GM12878 (cell line): ENCODE results near the gene KLHL3.

ENCODE experiments used
- CEBPB ChIP-seq, 2 experiments: fragments of 150-350 bp in 1 of 2; IDR thresholded peaks; 2 replicates each; pipeline ENCODE4 v1.6.1; 2012 to 2014; ENCODE audit warnings: low read depth in 2 of 2, low read length in 2 of 2, borderline replicate concordance in 1 of 2, inconsistent platforms in 1 of 2
- CTCF ChIP-seq, 3 experiments: IDR thresholded peaks in 2 of 3; conservative IDR thresholded peaks in 1 of 3; 2 replicates each; pipeline ENCODE4 v1.5.1; 2011; ENCODE audit warnings: low read depth in 3 of 3, low read length in 3 of 3, mild to moderate bottlenecking in 3 of 3, control low read depth in 2 of 3, moderate library complexity in 2 of 3, inconsistent platforms in 1 of 3, mixed read lengths in 1 of 3; ENCODE audit not compliant: control insufficient read depth in 2 of 3, insufficient read depth in 1 of 3; ENCODE audit errors: extremely low read depth in 1 of 3
- ETV6 ChIP-seq, 2 experiments: fragments of 450-650 bp in 1 of 2; IDR thresholded peaks in 1 of 2; conservative IDR thresholded peaks in 1 of 2; 2 replicates each; pipeline ENCODE4 v1.6.1; 2014; ENCODE audit warnings: antibody characterized with exemption in 1 of 2, borderline replicate concordance in 1 of 2, low read depth in 1 of 2, mild to moderate bottlenecking in 1 of 2, moderate library complexity in 1 of 2
- MAX ChIP-seq: IDR thresholded peaks from 2 replicates; pipeline ENCODE4 v1.6.1; 2012; ENCODE audit warnings: low read depth, low read length, improper control_type of control experiment
- NFYB ChIP-seq: IDR thresholded peaks from 2 replicates; pipeline ENCODE4 v1.6.1; 2011; ENCODE audit warnings: low read depth, mild to moderate bottlenecking, low read length, improper control_type of control experiment, moderate library complexity; ENCODE audit not compliant: insufficient read depth
- NR2C2 ChIP-seq: IDR thresholded peaks from 2 replicates; pipeline ENCODE4 v1.6.1; 2011; ENCODE audit warnings: borderline replicate concordance, low read depth; ENCODE audit not compliant: control insufficient read depth, insufficient read length
- NRF1 ChIP-seq: conservative IDR thresholded peaks from 2 replicates; pipeline ENCODE4 v1.6.1; 2011; ENCODE audit warnings: mild to moderate bottlenecking, low read depth, low read length, improper control_type of control experiment
- POLR2A ChIP-seq: IDR thresholded peaks from 2 replicates; pipeline ENCODE4 v1.6.1; 2011; ENCODE audit warnings: low read depth, mild to moderate bottlenecking, low read length
- POLR2AphosphoS5 ChIP-seq: IDR thresholded peaks from 2 replicates; pipeline ENCODE4 v1.6.1; 2011; ENCODE audit warnings: mild to moderate bottlenecking, low read length, inconsistent platforms
- RAD51 ChIP-seq: fragments of 450-650 bp; IDR thresholded peaks from 2 replicates; pipeline ENCODE4 v1.6.1; 2016; ENCODE audit warnings: moderate library complexity, mild to moderate bottlenecking, inconsistent platforms
- SIN3A ChIP-seq: IDR thresholded peaks from 2 replicates; pipeline ENCODE4 v1.6.1; 2012; ENCODE audit warnings: low read depth, low read length, improper control_type of control experiment
- TBL1XR1 ChIP-seq: IDR thresholded peaks from 2 replicates; pipeline ENCODE4 v1.6.1; 2012; ENCODE audit warnings: low read depth, low read length, improper control_type of control experiment
- ZNF207 ChIP-seq: fragments of 450-650 bp; IDR thresholded peaks from 2 replicates; pipeline ENCODE4 v1.6.1; 2014; ENCODE audit warnings: antibody characterized with exemption, mild to moderate bottlenecking, borderline replicate concordance

- TF ChIP-seq MAX, result no peak
- no peak for TF ChIP-seq RAD51
- TF ChIP-seq CTCF (IDR thresholded peaks at IDR 0.05 in 2 of 3, conservative IDR thresholded peaks at IDR 0.05 in 1 of 3; ENCODE audit: control insufficient read depth in 2 of 3, extremely low read depth in 1 of 3, insufficient read depth in 1 of 3, low read depth in 3 of 3, low read length in 3 of 3), result no peak
- TF ChIP-seq NR2C2, result no peak
- no peak for TF ChIP-seq NRF1
- TF ChIP-seq ZNF207, result no peak
- no peak for TF ChIP-seq TBL1XR1
- no peak for TF ChIP-seq CEBPB (IDR thresholded peaks at IDR 0.05; ENCODE audit: borderline replicate concordance in 1 of 2, low read depth in 2 of 2, low read length in 2 of 2)
- no peak for TF ChIP-seq SIN3A
- no peak for TF ChIP-seq POLR2A
- TF ChIP-seq POLR2AphosphoS5, result no peak
- TF ChIP-seq NFYB, result no peak
- TF ChIP-seq ETV6 (conservative IDR thresholded peaks at IDR 0.05 in 1 of 2, IDR thresholded peaks at IDR 0.05 in 1 of 2; ENCODE audit: borderline replicate concordance in 1 of 2, low read depth in 1 of 2), result no peak
Measured at GRCh38 chr5:137718611-137719010, 17.3 kb downstream of the KLHL3 start.
